ENCODE data around the gene CELF2. TPM values are rescaled to one million over a fixed set of nuclear protein-coding genes. Genes with fewer than 3 reads are reported as not detected.

The CELF2 gene
- total RNA-seq, 1 donor from 2014 or later = 14.4 TPM

- TF ChIP-seq, protein P1, sequence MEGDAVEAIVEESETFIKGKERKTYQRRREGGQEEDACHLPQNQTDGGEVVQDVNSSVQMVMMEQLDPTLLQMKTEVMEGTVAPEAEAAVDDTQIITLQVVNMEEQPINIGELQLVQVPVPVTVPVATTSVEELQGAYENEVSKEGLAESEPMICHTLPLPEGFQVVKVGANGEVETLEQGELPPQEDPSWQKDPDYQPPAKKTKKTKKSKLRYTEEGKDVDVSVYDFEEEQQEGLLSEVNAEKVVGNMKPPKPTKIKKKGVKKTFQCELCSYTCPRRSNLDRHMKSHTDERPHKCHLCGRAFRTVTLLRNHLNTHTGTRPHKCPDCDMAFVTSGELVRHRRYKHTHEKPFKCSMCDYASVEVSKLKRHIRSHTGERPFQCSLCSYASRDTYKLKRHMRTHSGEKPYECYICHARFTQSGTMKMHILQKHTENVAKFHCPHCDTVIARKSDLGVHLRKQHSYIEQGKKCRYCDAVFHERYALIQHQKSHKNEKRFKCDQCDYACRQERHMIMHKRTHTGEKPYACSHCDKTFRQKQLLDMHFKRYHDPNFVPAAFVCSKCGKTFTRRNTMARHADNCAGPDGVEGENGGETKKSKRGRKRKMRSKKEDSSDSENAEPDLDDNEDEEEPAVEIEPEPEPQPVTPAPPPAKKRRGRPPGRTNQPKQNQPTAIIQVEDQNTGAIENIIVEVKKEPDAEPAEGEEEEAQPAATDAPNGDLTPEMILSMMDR (conservative IDR thresholded peaks at IDR 0.05) = no peak
- no peak overlapping the region for H3K27ac Mint-ChIP-seq
- H3K27me3 Mint-ChIP-seq = peaks cover 72% of the 10 kb centered on the region
- H3K4me3 Mint-ChIP-seq = peak overlapping the region; percentile 91
- H3K36me3 Mint-ChIP-seq = peaks cover 5% of the 10 kb centered on the region
- H3K9me3 Mint-ChIP-seq = peaks cover 4% of the 10 kb centered on the region
- peaks cover 17% of the 10 kb centered on the region for H3K4me1 Mint-ChIP-seq (ENCODE audit: unreplicated experiment)
- no peak for DNase-seq (ENCODE audit: extremely low spot score, unreplicated experiment)
These were observed 146.8 kb downstream of the CELF2 start for GRCh38 chr10:11164551-11164802.

DNA sequence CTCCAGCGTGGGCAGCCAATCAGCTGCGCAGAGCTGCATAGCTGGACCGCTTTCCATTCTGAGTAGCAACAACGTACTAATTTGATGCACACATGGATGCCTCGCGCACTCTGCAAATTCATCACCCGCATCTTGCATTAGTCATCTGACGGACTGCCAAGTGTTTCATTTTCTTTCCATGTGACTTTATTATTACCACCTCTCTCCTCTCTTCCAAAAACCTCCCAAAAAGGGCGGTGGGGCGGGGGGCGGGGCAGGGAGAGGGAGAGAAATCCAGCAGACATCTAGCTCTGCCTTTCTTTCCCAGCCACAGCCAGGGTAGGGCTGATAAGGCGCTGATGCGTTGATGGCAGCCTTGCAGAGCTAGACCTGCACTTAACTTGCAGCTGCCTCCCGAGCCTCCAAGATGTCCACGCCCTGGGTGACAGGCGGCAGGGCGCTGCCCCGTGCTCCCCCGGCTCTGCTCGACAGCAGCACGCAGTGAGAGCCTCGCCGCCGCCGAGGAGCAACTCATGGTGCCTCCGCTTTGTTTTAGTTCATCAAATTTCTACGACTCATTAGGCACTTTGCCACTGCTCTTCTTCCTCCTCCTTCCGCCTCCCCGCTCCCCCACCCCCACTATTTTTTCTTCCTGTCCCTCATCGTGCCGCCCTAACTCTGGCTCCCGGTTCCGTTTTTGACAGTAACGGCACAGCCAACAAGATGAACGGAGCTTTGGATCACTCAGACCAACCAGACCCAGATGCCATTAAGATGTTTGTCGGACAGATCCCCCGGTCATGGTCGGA, 147.3 kb downstream of the CELF2 start:
- Mint-ChIP-seq H3K9me3 (peaks cover 4% of the 10 kb centered on the region), H3K27me3 (peaks cover 68% of the 10 kb centered on the region), H3K36me3 (peaks cover 5% of the 10 kb centered on the region), H3K4me1 (ENCODE audit: unreplicated experiment) (peaks cover 17% of the 10 kb centered on the region), H3K27ac (no peak overlapping the region), H3K4me3 (peak overlapping the region; percentile 91)
- DNase-seq (ENCODE audit: extremely low spot score, unreplicated experiment) = no peak
- TF ChIP-seq, protein P1 (conservative IDR thresholded peaks at IDR 0.05) = no peak

DNA sequence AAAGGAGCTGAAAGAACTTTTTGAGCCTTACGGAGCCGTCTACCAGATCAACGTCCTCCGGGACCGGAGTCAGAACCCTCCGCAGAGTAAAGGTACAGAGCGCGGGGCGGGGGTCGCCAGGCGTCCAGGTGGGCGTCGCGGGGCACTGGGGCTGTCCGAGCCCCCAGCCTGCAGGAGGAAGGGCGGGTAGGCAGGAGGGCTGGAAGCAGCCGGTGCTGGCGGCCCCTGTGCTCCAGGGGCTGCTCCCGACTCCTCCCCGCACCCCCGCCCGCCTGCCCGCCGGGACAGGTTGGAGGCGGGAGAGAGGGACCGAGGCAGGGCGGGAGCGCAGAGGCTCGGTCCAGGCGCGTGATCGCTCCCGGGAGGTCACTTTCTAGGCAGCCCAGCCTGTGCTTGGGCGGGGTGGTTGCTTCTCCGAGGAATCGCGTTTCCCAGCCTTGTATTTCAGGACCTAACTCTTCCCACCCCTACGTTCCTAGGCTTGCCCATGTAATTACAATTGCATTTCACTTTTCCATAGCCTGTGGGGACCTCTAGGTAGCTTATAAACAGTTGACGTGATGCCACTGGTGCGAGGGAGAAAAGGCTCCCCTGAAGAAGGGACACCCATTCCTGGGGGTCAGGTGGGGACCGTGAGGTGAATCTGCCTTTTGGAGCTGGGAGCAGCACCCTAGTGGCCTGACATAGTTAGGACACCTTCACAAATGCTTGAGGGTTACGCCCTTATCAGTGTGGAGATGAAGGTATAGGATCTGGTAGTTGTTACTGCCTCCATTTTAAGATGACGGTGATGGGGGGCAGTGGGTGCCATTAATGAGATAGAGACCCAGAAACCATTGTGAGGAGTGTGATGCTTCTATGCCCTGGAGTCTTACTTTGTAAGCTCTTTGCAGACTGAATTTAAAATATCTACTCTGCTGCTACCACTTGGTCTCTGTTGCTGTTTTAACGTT, 148.2 kb downstream of the CELF2 start:
- H3K9me3 Mint-ChIP-seq = peaks cover 4% of the 10 kb centered on the region
- no peak overlapping the region for H3K27ac Mint-ChIP-seq
- peaks cover 64% of the 10 kb centered on the region for H3K27me3 Mint-ChIP-seq
- H3K4me1 Mint-ChIP-seq (ENCODE audit: unreplicated experiment) = peaks cover 17% of the 10 kb centered on the region
- peaks cover 5% of the 10 kb centered on the region for H3K36me3 Mint-ChIP-seq
- peak overlapping the region; percentile 91 for H3K4me3 Mint-ChIP-seq
- TF ChIP-seq, protein P1 (conservative IDR thresholded peaks at IDR 0.05) = peak; percentile 78
- DNase-seq (ENCODE audit: extremely low spot score, unreplicated experiment) = no peak

DNA sequence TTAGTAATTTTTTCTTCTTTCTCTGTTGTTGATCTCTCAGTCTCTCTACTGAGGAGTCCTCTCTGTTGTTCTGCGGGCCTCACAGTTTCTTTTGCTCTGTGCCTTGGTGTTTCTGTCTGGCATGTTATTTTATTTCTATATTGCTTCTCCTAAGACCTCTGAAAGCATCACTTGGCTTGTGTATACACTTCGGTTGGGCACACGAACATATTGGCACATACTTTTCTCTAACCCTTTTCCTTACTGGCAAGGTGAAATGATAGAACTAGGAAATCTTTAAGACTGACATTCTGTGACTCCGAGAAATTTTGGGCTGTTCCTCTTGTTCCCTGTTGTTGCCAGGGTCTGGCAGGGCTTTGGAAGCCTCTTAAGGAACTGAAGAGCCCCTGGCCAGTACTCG, 148.9 kb downstream of the CELF2 start:
- H3K27ac Mint-ChIP-seq = no peak overlapping the region
- TF ChIP-seq, protein P1 (conservative IDR thresholded peaks at IDR 0.05) = no peak
- H3K36me3 Mint-ChIP-seq = peaks cover 5% of the 10 kb centered on the region
- peaks cover 4% of the 10 kb centered on the region for H3K9me3 Mint-ChIP-seq
- H3K4me3 Mint-ChIP-seq = peak overlapping the region; percentile 87
- H3K27me3 Mint-ChIP-seq = peaks cover 60% of the 10 kb centered on the region
- H3K4me1 Mint-ChIP-seq (ENCODE audit: unreplicated experiment) = peaks cover 17% of the 10 kb centered on the region
- no peak for DNase-seq (ENCODE audit: extremely low spot score, unreplicated experiment)

DNA sequence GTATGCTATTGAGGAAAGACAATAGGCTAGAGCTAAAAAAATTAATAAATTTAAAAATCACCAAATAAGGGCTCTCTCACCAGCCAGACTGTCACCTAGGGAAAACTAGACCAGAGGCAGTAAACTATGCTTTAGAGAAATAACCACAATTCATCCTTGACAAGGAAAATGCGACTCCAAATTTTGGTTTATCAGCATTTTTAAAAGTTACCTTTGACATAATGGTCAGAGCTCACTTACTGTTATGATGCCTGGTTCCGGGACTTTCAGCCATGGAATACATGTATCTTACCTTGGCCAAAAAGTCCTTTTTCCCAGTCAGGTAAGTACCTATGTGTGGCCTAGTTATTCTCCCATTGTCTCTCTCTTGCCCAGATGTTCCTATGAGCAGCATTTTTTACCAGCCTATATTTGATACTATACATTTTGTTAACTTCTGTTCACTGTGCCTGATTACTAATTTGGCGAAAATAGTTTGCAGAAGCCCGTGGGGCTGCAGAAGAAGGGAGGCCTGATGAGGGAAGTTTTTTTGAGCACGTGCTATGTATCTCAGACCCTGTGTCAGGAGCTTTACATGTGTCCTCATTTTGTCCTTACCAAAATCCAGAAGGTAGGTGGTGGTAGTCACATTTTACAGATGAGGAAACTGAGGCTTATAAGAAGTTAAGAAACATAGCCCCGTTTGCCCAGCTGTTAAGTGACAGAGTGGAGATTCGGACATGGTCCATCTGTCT, 149.7 kb downstream of the CELF2 start:
- Mint-ChIP-seq H3K27me3 (peaks cover 58% of the 10 kb centered on the region), H3K4me1 (ENCODE audit: unreplicated experiment) (peaks cover 17% of the 10 kb centered on the region), H3K9me3 (no peaks in the 10 kb centered on the region), H3K27ac (no peak overlapping the region), H3K36me3 (peaks cover under 1% of the 10 kb centered on the region), H3K4me3 (no peak overlapping the region)
- DNase-seq (ENCODE audit: extremely low spot score, unreplicated experiment) = no peak
- TF ChIP-seq, protein P1 (conservative IDR thresholded peaks at IDR 0.05) = no peak

Measured in type B pancreatic cell (in vitro differentiated cells).